Neutrophil (primary cell): ENCODE data around the gene CREBBP.
A peak's percentile ranks its signal among the peaks of the same experiment; 100 is the strongest.

Source experiments
- H3K27ac ChIP-seq: fragments of 200-600 bp; sonication (generic); 2 replicates; pipeline ENCODE4 v1.5.1; 2016; ENCODE audit warnings: mild to moderate bottlenecking, moderate library complexity
- H3K27me3 ChIP-seq: fragments of 200-600 bp; sonication (generic); 2 replicates; pipeline ENCODE4 v1.6.0; 2016; ENCODE audit warnings: mild to moderate bottlenecking
- H3K36me3 ChIP-seq: fragments of 200-600 bp; sonication (generic); 2 replicates; pipeline ENCODE4 v1.5.1; 2017
- H3K4me1 ChIP-seq, 2 experiments: fragments of 200-600 bp in 1 of 2; sonication (generic) in 1 of 2; 1 replicate in 1 of 2; 2 replicates in 1 of 2; pipeline versions ENCODE4 v1.5.1 to v1.6.1; 2013 to 2016; ENCODE audit warnings: low read depth in 1 of 2, low read length in 1 of 2, mild to moderate bottlenecking in 1 of 2, moderate library complexity in 1 of 2; ENCODE audit not compliant: control insufficient read depth in 1 of 2, insufficient read depth in 1 of 2
- H3K4me3 ChIP-seq, 2 experiments: fragments of 200-600 bp in 1 of 2; sonication (generic) in 1 of 2; 1 replicate in 1 of 2; 2 replicates in 1 of 2; pipeline ENCODE4 v1.5.1; 2013 to 2016; ENCODE audit warnings: low read depth in 1 of 2, low read length in 1 of 2, mild to moderate bottlenecking in 1 of 2, moderate library complexity in 1 of 2
- H3K9me3 ChIP-seq: fragments of 200-600 bp; sonication (generic); 2 replicates; pipeline ENCODE4 v1.5.1; 2016
- CTCF ChIP-seq: fragments of 200-600 bp; sonication (generic); IDR thresholded peaks from 2 replicates; pipeline ENCODE4 v1.5.1; 2016; ENCODE audit warnings: antibody characterized with exemption

Gene CREBBP

DNA sequence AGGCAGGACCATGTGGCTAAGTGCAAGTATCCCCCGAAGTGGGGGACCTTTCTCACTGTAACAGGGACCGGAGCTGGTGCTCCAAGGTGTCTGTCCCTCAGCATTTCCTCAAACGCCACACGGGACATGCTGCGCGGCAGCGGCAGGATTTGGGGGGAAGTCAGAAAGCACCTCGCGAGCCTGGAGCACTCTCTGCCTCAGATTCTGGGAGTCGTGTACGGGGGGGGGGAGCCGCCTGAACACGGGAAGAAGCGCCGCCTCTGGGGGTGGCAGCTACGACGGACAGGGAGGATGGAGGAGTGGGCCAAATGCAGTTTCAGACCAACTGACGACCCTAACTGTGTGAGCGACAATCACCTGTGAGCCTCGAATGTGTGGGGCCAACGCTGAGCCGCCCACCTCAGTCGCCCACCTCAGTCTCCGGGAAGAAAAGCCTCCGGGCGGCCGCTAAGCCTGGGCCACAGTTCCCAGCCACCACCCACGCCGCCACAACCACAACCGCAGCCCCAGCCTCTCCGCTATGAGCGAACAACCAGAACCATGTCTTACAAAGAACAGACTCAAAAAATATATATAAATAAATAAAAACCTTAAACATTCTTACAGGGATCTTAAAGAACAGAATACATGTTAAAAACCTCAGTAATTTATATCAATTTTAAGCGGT lies 154.4 kb downstream of the CREBBP start:
- no peak overlapping the region for H3K4me3 ChIP-seq
- H3K36me3 ChIP-seq, result peaks cover 54% of the 10 kb centered on the region
- TF ChIP-seq CTCF, result no peak
- H3K4me1 ChIP-seq, result no peaks in the 10 kb centered on the region
- no peaks in the 10 kb centered on the region for H3K9me3 ChIP-seq
- no peak overlapping the region for H3K27ac ChIP-seq
- H3K27me3 ChIP-seq, result no peaks in the 10 kb centered on the region

DNA sequence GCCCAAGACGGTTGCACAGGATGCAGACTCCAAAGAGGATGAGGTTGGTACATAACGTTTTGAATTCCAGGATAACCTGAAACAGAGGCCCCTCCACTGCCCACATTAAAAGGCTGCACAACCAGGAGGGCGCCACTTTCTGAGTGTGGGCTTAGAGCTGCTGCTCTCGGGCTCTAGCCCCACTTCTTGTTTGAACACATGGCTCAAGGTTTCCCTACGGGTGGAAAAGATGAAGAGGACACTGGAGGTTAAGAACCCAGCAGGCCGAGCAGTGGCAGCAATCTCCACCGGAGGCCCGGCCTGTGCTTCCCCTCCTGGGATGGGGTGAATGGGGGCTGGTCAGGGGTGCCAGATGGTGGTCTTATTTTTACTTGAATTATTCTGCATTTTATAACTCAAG lies 155.2 kb downstream of the CREBBP start:
- Histone ChIP-seq H3K9me3 (no peaks in the 10 kb centered on the region), H3K27me3 (no peaks in the 10 kb centered on the region), H3K4me3 (no peak overlapping the region), H3K27ac (peak overlapping the region; percentile 16), H3K4me1 (no peaks in the 10 kb centered on the region), H3K36me3 (peaks cover 45% of the 10 kb centered on the region)
- TF ChIP-seq CTCF, result no peak

DNA sequence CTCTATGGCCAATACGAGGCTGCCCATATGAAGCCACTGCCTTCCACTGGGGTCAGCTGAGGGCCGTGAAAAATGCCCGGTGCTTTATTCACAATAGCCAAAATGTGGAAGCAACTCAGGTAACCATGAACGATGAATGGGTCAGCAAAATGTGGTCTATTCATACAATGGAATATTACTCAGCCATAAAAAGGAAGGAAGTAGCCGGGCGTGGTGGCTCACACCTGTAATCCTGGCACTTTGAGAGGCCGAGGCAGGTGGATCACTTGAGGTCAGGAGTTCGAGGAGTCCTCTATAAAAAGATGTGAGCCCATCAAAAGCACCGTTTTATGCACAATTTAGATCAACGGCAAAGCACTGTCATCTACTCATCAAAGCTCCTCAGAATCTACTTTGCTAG lies 158.0 kb downstream of the CREBBP start:
- Histone ChIP-seq H3K27ac (no peak overlapping the region), H3K4me1 (peaks cover 6 to 8% of the 10 kb centered on the region in 2 experiments), H3K9me3 (no peaks in the 10 kb centered on the region), H3K27me3 (no peaks in the 10 kb centered on the region), H3K36me3 (peaks cover 18% of the 10 kb centered on the region), H3K4me3 (no peak overlapping the region)
- no peak for TF ChIP-seq CTCF

- Histone ChIP-seq H3K4me3 (no peak overlapping the region), H3K4me1 (peaks cover 15 to 20% of the 10 kb centered on the region in 2 experiments), H3K9me3 (no peaks in the 10 kb centered on the region), H3K36me3 (no peaks in the 10 kb centered on the region), H3K27ac (no peak overlapping the region), H3K27me3 (no peaks in the 10 kb centered on the region)
- TF ChIP-seq CTCF, result no peak
Measured at GRCh38 chr16:3720418-3720817, 160.1 kb downstream of the CREBBP start.

- no peak overlapping the region for H3K4me3 ChIP-seq
- H3K9me3 ChIP-seq, result no peaks in the 10 kb centered on the region
- H3K27me3 ChIP-seq, result no peaks in the 10 kb centered on the region
- TF ChIP-seq CTCF, result no peak
- no peaks in the 10 kb centered on the region for H3K36me3 ChIP-seq
- H3K27ac ChIP-seq, result no peak overlapping the region
- H3K4me1 ChIP-seq, result peaks cover 15 to 20% of the 10 kb centered on the region in 2 experiments
Measured at GRCh38 chr16:3718628-3719027, 161.9 kb downstream of the CREBBP start.
